HepG2 (cell line): ENCODE measurements around the gene H6PD. TPM values are rescaled to one million over a fixed set of nuclear protein-coding genes. Genes with fewer than 3 reads are reported as not detected.

Experiments used
- CBX5 ChIP-seq: sonication (generic); formaldehyde crosslinking; IDR thresholded peaks from 2 replicates; pipeline ENCODE4 v1.4.0; 2020; ENCODE audit warnings: missing genetic modification reagents, borderline replicate concordance
- ERF ChIP-seq: IDR thresholded peaks from 2 replicates; pipeline ENCODE4 v1.6.1; 2018; ENCODE audit warnings: missing biosample characterization, missing genetic modification reagents
- HMGA1 ChIP-seq: sonication (generic); formaldehyde crosslinking; conservative IDR thresholded peaks from 2 replicates; pipeline ENCODE4 v1.4.0; 2020; ENCODE audit warnings: missing genetic modification reagents
- MEIS2 ChIP-seq: sonication (generic); formaldehyde crosslinking; IDR thresholded peaks from 2 replicates; pipeline ENCODE4 v1.9.0; 2021; ENCODE audit warnings: mild to moderate bottlenecking, missing genetic modification reagents
- SMAD3 ChIP-seq: sonication (generic); formaldehyde crosslinking; IDR thresholded peaks from 2 replicates; pipeline ENCODE4 v1.4.0; 2020; ENCODE audit warnings: missing genetic modification reagents
- TCF7L2 ChIP-seq: IDR thresholded peaks from 2 replicates; pipeline ENCODE4 v1.6.1; 2011; ENCODE audit warnings: mild to moderate bottlenecking, low read depth, low read length, moderate library complexity
- ZKSCAN5 ChIP-seq: sonication (generic); formaldehyde crosslinking; IDR thresholded peaks from 2 replicates; pipeline ENCODE4 v1.5.1; 2020; ENCODE audit warnings: mild to moderate bottlenecking, missing genetic modification reagents
- ZNF180 ChIP-seq: sonication (generic); formaldehyde crosslinking; IDR thresholded peaks from 2 replicates; pipeline ENCODE4 v1.4.0; 2020; ENCODE audit warnings: low read depth, missing genetic modification reagents, borderline replicate concordance
- ZNF776 ChIP-seq: sonication (generic); formaldehyde crosslinking; IDR thresholded peaks from 2 replicates; pipeline ENCODE4 v1.4.0; 2020; ENCODE audit warnings: mild to moderate bottlenecking, missing genetic modification reagents
- ZNF891 ChIP-seq: sonication (generic); formaldehyde crosslinking; IDR thresholded peaks from 2 replicates; pipeline ENCODE4 v1.5.0; 2020; ENCODE audit warnings: mild to moderate bottlenecking, missing genetic modification reagents
- polyA plus RNA-seq, 8 experiments: library from polyadenylated mRNA; depleted of rRNA in 3 of 8; stranded (reverse) in 7 of 8; unstranded in 1 of 8; fragments of >200 nt; fragmentation: Illumina TruSeq in 4 of 8; extraction: Trizol in 4 of 8; gene quantifications; 2 replicates each; pipeline versions ENCODE4 v1.2.1 to v1.2.3, GENCODE V29; 2011 to 2016; ENCODE audit warnings: low read depth in 4 of 8, missing spikeins in 1 of 8, mixed read lengths in 1 of 8; ENCODE audit not compliant: insufficient read depth in 1 of 8
- total RNA-seq, 5 experiments: library from RNA; depleted of rRNA; stranded (reverse); fragments of >200 nt; fragmentation: Illumina TruSeq; extraction: Trizol; gene quantifications; 2 replicates each; pipeline ENCODE4 v1.2.3, GENCODE V29; 2016; ENCODE audit warnings: low read depth in 1 of 5
- TF ChIP-seq, protein P1 (sequence below): sonication (generic); formaldehyde crosslinking; IDR thresholded peaks from 2 replicates; pipeline ENCODE4 v1.4.0; 2020; ENCODE audit warnings: mild to moderate bottlenecking, missing genetic modification reagents
- TF ChIP-seq, protein P2 (sequence below): IDR thresholded peaks from 2 replicates; pipeline ENCODE4 v1.6.1; 2016; ENCODE audit warnings: low read depth, control low read depth
- TF ChIP-seq, protein P3 (sequence below): sonication (generic); formaldehyde crosslinking; IDR thresholded peaks from 2 replicates; pipeline ENCODE4 v1.4.0; 2020; ENCODE audit warnings: missing genetic modification reagents
- TF ChIP-seq, protein P4 (sequence below): IDR thresholded peaks from 2 replicates; pipeline ENCODE4 v1.6.1; 2016; ENCODE audit warnings: low read depth
- TF ChIP-seq, protein P5 (sequence below): sonication (generic); formaldehyde crosslinking; conservative IDR thresholded peaks from 2 replicates; pipeline ENCODE4 v1.4.0; 2020; ENCODE audit warnings: mild to moderate bottlenecking, missing genetic modification reagents, moderate library complexity

Gene H6PD
- total and polyA plus RNA-seq, 2 of the 13 experiments (the other 11 are each of a cell fraction or from before 2014, with no cell fraction given), result 9.3 to 14.1 TPM

DNA sequence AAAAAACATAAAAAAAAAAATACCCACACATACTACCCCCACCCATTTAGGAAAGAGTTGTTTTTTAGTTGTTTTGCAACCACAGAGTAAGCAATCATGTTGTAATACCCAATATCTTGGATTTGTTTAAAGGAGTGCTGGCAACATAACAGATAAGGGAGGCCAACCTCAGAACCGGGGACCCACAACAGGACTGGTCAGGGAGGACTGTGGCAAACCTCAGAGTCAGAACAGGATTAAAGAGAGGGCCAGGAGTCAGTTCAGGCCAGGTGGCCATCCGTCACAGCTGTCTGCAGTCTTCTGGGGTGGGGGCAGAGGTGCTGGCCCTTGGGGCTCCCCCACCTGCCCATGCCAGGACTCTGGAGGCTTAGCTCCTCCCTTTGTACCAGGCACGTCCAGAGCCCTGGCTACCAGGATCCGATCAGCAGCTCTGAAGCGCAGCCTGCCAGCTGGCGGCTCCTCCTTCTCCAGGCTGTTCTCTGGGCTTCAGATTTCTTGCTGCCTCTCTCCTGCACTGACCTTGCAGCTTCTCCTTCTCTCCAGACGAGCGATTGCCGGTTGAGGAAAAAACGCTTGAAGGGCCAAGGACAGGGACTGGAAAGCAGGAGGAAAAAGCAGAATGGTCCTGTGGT is 7.9 kb downstream of the H6PD start (continued):
- TF ChIP-seq ZKSCAN5 (CRISPR knock-in tag), result no peak
- no peak for TF ChIP-seq ZNF891
- no peak for TF ChIP-seq SMAD3 (CRISPR knock-in tag)
- no peak for TF ChIP-seq CBX5 (CRISPR knock-in tag)
- no peak for TF ChIP-seq HMGA1 (CRISPR knock-in tag)
- no peak for TF ChIP-seq ZNF180 (CRISPR knock-in tag)
- TF ChIP-seq, protein P1, sequence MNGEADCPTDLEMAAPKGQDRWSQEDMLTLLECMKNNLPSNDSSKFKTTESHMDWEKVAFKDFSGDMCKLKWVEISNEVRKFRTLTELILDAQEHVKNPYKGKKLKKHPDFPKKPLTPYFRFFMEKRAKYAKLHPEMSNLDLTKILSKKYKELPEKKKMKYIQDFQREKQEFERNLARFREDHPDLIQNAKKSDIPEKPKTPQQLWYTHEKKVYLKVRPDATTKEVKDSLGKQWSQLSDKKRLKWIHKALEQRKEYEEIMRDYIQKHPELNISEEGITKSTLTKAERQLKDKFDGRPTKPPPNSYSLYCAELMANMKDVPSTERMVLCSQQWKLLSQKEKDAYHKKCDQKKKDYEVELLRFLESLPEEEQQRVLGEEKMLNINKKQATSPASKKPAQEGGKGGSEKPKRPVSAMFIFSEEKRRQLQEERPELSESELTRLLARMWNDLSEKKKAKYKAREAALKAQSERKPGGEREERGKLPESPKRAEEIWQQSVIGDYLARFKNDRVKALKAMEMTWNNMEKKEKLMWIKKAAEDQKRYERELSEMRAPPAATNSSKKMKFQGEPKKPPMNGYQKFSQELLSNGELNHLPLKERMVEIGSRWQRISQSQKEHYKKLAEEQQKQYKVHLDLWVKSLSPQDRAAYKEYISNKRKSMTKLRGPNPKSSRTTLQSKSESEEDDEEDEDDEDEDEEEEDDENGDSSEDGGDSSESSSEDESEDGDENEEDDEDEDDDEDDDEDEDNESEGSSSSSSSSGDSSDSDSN (CRISPR knock-in tag), result no peak
- TF ChIP-seq, protein P2, sequence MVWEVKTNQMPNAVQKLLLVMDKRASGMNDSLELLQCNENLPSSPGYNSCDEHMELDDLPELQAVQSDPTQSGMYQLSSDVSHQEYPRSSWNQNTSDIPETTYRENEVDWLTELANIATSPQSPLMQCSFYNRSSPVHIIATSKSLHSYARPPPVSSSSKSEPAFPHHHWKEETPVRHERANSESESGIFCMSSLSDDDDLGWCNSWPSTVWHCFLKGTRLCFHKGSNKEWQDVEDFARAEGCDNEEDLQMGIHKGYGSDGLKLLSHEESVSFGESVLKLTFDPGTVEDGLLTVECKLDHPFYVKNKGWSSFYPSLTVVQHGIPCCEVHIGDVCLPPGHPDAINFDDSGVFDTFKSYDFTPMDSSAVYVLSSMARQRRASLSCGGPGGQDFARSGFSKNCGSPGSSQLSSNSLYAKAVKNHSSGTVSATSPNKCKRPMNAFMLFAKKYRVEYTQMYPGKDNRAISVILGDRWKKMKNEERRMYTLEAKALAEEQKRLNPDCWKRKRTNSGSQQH (CRISPR knock-in tag), result no peak
- TF ChIP-seq, protein P3, sequence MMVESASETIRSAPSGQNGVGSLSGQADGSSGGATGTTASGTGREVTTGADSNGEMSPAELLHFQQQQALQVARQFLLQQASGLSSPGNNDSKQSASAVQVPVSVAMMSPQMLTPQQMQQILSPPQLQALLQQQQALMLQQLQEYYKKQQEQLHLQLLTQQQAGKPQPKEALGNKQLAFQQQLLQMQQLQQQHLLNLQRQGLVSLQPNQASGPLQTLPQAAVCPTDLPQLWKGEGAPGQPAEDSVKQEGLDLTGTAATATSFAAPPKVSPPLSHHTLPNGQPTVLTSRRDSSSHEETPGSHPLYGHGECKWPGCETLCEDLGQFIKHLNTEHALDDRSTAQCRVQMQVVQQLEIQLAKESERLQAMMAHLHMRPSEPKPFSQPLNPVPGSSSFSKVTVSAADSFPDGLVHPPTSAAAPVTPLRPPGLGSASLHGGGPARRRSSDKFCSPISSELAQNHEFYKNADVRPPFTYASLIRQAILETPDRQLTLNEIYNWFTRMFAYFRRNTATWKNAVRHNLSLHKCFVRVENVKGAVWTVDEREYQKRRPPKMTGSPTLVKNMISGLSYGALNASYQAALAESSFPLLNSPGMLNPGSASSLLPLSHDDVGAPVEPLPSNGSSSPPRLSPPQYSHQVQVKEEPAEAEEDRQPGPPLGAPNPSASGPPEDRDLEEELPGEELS (CRISPR knock-in tag), result peak; percentile 87
- TF ChIP-seq, protein P4, sequence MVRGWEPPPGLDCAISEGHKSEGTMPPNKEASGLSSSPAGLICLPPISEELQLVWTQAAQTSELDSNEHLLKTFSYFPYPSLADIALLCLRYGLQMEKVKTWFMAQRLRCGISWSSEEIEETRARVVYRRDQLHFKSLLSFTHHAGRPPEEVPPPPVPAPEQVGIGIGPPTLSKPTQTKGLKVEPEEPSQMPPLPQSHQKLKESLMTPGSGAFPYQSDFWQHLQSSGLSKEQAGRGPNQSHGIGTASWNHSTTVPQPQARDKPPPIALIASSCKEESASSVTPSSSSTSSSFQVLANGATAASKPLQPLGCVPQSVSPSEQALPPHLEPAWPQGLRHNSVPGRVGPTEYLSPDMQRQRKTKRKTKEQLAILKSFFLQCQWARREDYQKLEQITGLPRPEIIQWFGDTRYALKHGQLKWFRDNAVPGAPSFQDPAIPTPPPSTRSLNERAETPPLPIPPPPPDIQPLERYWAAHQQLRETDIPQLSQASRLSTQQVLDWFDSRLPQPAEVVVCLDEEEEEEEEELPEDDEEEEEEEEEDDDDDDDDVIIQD (CRISPR knock-in tag), result no peak
- TF ChIP-seq ZNF776 (CRISPR knock-in tag), result no peak
- TF ChIP-seq, protein P5, sequence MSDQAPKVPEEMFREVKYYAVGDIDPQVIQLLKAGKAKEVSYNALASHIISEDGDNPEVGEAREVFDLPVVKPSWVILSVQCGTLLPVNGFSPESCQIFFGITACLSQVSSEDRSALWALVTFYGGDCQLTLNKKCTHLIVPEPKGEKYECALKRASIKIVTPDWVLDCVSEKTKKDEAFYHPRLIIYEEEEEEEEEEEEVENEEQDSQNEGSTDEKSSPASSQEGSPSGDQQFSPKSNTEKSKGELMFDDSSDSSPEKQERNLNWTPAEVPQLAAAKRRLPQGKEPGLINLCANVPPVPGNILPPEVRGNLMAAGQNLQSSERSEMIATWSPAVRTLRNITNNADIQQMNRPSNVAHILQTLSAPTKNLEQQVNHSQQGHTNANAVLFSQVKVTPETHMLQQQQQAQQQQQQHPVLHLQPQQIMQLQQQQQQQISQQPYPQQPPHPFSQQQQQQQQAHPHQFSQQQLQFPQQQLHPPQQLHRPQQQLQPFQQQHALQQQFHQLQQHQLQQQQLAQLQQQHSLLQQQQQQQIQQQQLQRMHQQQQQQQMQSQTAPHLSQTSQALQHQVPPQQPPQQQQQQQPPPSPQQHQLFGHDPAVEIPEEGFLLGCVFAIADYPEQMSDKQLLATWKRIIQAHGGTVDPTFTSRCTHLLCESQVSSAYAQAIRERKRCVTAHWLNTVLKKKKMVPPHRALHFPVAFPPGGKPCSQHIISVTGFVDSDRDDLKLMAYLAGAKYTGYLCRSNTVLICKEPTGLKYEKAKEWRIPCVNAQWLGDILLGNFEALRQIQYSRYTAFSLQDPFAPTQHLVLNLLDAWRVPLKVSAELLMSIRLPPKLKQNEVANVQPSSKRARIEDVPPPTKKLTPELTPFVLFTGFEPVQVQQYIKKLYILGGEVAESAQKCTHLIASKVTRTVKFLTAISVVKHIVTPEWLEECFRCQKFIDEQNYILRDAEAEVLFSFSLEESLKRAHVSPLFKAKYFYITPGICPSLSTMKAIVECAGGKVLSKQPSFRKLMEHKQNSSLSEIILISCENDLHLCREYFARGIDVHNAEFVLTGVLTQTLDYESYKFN (CRISPR knock-in tag), result peak; percentile 84
- TF ChIP-seq TCF7L2, result no peak
- no peak for TF ChIP-seq ERF (CRISPR knock-in tag)
- no peak for TF ChIP-seq MEIS2 (CRISPR knock-in tag)
